Epithelial cell of esophagus (primary cell): ENCODE measurements around the gene CLIC6.
A peak's percentile ranks its signal among the peaks of the same experiment; 100 is the strongest.

Experiments used
- DNase-seq: peaks from one replicate; pipeline ENCODE4 v3.0.0; 2010; ENCODE audit warnings: low read depth
- H3K4me3 ChIP-seq: 2 replicates; pipeline ENCODE4 v1.5.1; 2011; ENCODE audit warnings: mild to moderate bottlenecking, low read length, control low read depth
- CTCF ChIP-seq: IDR thresholded peaks from 2 replicates; pipeline ENCODE4 v1.5.1; 2011; ENCODE audit warnings: low read depth, mild to moderate bottlenecking, low read length, control low read depth, inconsistent platforms; ENCODE audit not compliant: insufficient read depth; ENCODE audit errors: missing control alignments

The CLIC6 gene

GRCh38 chr21:34630536-34631143 is 38.2 kb upstream of the CLIC6 start:
- DNase-seq = peak; percentile 64
- peak; percentile 77 for TF ChIP-seq CTCF
- no peak overlapping the region for H3K4me3 ChIP-seq

DNA sequence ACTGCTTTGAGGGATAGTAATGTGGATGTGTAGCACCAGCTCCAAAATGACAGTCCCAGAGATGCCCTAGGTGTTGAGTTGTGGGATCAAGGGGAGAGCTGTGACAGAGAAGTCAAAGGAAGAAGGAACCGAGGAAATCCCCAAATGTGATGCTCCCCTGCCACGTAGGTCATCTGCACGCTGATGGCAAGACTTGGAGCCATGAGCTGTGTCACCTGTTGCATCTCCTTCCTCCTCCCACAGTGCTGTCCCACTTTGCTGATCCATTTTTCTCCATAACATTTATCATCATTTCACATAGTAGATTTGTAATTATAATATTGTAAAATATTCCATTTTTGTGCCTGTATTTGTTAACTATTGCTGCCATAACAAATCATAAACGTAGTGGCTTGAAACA is 36.3 kb upstream of the CLIC6 start:
- no peak overlapping the region for H3K4me3 ChIP-seq
- TF ChIP-seq CTCF = no peak
- no peak for DNase-seq

GRCh38 chr21:34635307-34635706 is 33.5 kb upstream of the CLIC6 start:
- peak; percentile 23 for TF ChIP-seq CTCF

GRCh38 chr21:34636961-34637360 is 31.8 kb upstream of the CLIC6 start:
- no peak overlapping the region for H3K4me3 ChIP-seq
- TF ChIP-seq CTCF = no peak
- no peak for DNase-seq

More at GRCh38 chr21:34635307-34635706, 33.5 kb upstream of the CLIC6 start:
- no peak for DNase-seq
- H3K4me3 ChIP-seq = no peak overlapping the region

GRCh38 chr21:34639250-34639649 is 29.5 kb upstream of the CLIC6 start:
- no peak for DNase-seq
- TF ChIP-seq CTCF = no peak
- H3K4me3 ChIP-seq = no peak overlapping the region

GRCh38 chr21:34639882-34640788 is 28.7 kb upstream of the CLIC6 start:
- TF ChIP-seq CTCF = no peak
- DNase-seq = peak; percentile 13
- no peak overlapping the region for H3K4me3 ChIP-seq

DNA sequence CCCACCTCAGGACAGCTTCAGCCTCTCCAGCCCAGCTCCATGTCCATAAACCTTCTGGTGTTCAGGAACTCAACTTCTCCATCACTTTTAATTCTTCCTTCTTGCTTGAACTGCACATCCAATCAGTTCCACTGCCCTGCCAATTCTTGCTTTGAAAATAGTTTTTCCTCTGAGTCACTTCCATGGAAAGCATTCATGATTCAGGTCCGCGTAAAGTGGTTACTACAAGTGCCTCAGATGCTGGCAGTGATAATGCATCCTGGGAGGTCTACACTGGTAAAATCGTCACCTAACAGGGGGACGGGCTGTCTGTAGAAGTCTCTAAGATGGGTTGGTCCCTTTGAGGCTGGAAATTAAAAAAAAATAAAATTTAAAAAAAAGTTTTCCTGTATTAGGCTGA is 27.9 kb upstream of the CLIC6 start:
- TF ChIP-seq CTCF = no peak
- no peak overlapping the region for H3K4me3 ChIP-seq
- peak; percentile 61 for DNase-seq
